Occipital lobe (tissue), 2 donors: ENCODE data around the gene ZNF653. TPM values are rescaled to one million over a fixed set of nuclear protein-coding genes. Genes with fewer than 3 reads are reported as not detected.
A peak's percentile ranks its signal among the peaks of the same experiment; 100 is the strongest.

ENCODE experiments used
- DNase-seq: peaks from one replicate; lab custom pipeline; 2025; lab: John Stamatoyannopoulos, UW
- total RNA-seq: library from RNA; depleted of rRNA; stranded (reverse); fragments of >200 nt; gene quantifications from one replicate; pipeline ENCODE4 v1.2.3, GENCODE V29; 2014

The ZNF653 gene, protein sequence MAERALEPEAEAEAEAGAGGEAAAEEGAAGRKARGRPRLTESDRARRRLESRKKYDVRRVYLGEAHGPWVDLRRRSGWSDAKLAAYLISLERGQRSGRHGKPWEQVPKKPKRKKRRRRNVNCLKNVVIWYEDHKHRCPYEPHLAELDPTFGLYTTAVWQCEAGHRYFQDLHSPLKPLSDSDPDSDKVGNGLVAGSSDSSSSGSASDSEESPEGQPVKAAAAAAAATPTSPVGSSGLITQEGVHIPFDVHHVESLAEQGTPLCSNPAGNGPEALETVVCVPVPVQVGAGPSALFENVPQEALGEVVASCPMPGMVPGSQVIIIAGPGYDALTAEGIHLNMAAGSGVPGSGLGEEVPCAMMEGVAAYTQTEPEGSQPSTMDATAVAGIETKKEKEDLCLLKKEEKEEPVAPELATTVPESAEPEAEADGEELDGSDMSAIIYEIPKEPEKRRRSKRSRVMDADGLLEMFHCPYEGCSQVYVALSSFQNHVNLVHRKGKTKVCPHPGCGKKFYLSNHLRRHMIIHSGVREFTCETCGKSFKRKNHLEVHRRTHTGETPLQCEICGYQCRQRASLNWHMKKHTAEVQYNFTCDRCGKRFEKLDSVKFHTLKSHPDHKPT
- total RNA-seq: 8.3 TPM

DNA sequence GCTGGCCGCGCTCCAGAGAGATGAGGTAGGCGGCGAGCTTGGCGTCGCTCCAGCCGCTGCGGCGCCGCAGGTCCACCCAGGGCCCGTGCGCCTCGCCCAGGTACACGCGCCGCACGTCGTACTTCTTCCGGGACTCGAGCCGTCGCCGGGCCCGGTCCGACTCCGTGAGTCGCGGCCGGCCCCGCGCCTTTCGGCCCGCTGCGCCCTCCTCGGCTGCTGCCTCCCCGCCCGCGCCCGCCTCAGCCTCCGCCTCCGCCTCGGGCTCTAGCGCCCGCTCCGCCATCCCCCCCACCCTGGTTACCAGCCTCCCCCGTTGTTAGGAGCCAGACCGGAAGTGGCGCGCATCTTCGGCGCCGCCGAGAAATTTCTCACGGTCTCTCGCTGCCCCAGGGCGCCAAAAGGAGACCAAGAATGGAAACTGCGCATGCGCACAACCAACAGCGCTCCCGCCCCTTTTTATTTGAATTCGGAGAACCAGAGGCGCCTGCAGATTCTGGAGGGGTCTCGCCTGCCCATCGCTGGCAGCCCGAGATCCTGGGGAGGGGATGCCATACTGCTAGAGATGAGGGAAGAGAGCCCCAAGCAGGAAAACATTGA, at the start of gene ZNF653:
Gene ZNF653 (minus strand): TSS at position 336 of the 597 bp plus-strand sequence. CDS start 53 bp downstream, at position 283.
- DNase-seq: peak; percentile 86

DNA sequence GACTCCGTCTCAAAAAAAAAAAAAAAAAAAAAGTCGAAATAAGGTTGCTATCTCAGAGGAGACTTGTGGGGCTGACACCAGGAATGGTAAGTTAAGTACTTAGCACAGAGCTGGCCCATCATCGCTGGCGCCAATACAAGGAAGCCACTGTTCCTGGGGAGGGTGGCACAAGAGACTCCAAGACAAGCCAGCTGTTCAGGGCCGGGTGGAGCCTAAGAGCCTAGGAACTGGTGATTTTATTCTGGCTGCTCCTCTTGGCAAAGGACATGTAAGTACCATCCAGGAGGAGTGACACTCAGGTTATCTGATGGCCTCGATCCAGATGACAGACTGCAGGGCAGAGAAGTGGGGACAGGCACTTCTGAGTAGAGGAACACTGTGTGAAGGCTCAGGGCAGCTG, 49.6 kb upstream of the ZNF653 start:
- no peak for DNase-seq

DNA sequence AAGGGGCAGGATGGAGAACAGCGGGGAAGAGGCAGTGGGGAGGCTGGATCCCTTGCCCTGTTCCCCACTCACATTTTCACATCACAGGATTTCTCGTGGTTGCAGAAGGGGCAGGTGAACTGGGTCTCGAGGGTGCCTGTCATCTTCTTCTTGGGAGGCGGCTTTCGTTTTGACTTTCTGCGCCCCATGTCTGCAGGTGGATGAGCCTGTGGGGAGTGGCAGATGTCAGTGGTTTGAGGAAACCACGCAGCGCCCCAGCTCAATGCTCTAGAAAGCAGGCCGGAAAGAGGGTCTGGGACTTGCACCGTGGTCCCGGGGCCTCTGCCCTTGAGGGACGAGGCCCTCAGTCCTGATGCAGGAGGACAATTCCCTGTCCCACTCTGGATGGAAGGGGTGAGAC, 48.5 kb upstream of the ZNF653 start:
- no peak for DNase-seq

DNA sequence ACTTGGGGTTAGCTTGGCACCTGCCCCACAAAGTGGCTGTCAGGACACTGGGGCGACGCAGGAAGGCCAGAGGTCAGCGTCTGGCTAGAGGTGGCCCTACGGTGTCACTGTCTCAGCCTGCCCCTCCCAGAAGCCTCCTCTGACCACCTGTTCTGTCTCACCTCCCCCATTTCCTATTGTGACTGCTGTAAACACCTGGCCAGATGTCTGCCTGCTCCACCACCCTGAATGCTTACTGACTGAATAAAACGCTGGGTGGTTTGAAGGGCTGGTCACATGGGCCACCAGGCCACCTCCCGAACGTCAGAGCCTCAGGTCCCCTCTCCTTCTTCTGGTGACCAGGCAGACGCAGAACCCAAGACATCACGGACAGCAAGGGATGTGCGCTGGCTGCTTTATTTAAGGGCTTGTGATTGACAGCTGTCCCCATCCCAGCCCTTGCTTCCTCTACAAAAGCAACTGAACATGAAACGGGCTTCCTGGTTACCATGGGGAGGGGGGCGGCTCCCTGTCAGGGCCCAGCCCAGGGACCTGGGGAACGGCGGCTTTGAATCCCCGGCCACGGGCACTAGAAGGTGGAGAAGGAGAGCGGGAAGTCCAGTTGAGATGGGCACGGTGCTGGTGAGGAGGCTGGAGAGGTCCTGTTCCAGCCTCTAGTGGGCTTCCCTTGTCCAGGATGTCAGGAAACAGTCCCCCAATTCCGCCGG, 47.2 kb upstream of the ZNF653 start:
- DNase-seq: no peak

DNA sequence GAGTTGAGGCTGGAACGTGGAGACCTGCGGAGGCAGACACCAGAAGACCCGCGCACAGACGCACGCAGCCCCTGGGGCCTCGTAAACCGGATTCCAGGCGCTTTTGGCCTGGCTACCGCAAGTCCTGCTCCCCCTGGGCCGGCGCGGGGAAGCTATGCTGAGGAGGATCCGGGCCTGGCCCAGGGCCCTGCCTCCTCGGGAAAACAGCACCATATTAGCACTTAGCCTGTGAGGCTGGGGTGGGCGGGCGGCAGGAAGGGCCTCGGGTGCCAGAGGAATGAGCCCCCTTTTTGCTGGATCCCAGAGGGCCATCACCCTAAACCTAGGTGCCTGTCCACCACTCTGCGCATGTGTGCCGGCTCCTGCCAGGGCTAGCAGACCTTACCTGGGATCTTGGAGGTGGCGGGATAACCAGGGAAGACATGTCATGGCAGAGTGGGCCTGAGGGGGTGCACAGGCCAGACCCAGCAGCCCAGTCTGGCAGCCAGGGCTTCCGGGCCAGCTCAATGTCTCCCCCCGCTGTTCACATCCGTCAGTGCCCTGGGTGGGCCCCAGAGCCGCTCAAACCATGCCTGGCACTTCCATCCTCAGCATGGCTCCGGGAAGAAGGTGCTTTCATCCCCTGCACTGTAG, 46.1 kb upstream of the ZNF653 start:
- no peak for DNase-seq

DNA sequence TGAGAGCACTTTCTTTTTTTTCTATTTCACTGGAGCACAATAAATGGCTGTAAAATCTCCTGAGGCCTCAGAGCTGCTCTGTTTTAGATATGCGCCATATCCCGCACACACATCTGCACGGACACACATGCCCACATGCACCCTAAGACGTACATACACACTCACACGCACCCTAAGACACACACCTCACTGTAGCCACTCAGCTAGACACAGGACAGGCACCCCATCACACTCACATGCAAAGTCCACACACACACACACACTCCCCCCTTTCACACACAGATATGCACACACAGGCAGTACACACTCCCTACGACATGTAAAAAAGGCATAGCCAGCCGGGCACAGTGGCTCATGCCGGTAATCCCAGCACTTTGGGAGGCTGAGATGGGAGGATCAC, 44.6 kb upstream of the ZNF653 start:
- no peak for DNase-seq

DNA sequence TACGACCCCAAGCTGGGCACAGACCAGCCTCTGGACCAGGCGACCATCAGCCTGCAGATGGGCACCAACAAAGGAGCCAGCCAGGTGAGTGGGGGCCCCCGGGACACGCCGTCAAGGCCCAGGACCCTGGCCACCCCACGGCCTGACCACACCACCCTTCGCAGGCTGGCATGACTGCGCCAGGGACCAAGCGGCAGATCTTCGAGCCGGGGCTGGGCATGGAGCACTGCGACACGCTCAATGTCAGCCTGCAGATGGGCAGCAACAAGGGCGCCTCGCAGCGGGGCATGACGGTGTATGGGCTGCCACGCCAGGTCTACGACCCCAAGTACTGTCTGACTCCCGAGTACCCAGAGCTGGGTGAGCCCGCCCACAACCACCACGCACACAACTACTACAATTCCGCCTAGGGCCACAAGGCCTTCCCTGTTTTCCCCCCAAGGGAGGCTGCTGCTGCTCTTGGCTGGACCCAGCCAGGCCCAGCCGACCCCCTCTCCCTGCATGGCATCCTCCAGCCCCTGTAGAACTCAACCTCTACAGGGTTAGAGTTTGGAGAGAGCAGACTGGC, 43.8 kb upstream of the ZNF653 start:
- no peak for DNase-seq

DNA sequence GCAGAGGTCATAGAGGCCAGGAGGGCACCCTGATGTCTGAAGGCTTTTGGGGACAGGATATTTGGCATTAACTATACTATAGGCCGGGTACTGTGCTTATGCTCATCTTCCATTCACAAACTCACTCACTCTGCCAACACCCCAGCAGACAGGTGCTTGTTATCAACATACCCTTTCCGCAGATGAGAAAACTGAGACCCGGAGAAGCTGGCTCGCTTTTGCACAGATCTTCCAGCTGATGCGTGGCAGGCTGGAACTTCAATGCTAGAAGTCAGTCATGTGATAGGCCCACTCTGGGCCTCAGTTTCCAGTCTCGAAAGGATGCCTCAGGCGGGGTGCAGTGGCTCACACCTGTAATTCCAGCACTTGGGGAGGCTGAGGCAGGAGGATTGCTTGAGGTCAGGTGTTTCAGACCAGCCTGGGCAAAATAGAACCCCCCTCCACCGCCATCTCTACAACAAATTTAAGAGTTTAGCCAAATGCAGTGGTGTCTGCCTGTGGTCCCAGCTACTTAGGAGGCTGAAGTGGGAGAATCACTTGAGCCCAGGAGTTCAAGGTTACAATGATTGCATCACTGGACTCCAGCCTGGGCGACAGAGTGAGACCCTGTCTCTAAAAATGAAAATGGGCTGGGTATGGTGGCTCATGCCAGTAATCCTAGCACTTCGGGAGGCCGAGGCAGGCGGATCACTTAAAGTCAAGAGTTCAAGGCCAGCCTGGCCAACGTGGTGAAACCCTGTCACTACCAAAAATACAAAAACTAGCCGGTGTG, 42.5 kb upstream of the ZNF653 start:
- no peak for DNase-seq

DNA sequence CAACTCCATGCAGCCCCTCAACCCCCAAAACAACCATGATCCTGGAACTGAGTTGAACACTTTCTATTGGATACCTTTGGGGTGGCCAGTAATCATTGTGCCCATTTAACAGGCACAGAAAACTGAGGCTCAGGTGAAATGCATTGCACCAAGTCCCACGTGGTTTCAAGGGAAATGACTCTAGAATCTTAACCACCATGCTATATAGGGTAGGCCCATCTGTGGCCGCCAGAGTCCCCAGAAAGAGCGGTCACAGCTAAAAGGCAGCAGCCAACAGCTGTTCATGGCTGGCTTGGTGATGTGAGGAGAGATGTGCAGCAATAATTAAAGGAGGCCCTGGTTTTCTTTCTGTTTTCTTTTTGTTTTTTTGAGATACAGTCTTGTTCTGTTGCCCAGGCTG, 35.6 kb upstream of the ZNF653 start:
- DNase-seq: no peak

DNA sequence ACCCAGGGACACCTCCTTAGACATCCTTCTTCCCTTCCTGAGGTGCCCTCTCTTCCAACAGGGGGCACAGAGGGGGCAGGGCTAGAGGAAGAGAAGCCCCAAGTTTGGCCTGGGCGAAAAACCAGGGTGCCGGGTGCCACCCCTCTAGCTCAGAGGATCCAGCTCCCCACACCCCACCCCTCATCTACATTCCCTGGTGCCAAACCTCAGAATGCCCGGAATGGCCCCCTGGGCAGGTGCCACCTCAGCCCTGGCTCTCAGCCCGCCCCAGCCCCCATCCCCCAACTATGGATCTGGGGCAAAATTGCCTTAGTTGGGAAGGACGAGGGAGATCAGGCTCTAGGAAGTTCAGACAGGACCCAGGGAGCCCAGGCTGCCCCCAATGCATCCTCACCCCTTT, 35.0 kb upstream of the ZNF653 start:
- DNase-seq: no peak

DNA sequence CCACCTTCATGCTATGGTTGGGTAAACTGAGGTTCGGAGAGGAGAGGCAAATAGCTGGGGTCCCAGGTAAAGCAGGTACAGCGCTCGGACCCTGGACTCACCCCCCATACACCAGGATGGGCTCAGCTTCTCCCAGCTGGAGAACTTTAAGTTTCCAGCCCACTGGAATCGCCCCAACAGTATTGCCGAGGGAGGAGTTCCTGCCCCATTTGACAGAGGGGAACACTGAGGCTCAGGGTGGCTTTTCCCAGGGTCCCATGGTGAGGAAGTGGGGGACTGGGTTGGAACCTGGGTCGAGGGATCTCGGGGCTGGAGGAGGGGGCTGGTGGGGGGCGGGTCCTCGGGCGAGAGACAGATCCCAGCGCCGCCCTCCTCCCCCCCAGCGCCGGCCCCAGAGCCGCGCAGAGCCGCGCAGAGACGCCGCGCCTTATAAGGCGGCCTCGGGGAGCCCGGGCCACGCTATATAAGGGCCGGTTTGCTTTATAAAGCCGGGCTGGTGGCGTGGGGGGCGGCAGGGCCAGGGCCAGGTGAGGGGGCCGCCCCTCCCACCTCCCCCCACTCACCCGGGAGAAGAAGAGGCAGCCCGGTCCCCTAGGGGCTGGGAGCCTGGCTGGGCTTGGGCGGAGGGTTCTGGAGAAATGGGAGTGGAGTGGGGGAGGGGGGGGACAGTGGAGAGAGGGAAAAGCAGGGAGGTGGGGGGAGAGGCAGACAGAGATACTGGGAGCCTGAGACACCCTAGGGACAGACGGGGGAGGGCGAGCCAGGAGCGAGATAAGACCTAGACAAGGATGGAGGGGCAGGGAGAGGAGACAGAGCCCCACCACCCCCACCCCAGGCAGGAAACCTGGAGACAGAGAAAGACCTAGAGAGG, 34.1 kb upstream of the ZNF653 start:
- DNase-seq: no peak

DNA sequence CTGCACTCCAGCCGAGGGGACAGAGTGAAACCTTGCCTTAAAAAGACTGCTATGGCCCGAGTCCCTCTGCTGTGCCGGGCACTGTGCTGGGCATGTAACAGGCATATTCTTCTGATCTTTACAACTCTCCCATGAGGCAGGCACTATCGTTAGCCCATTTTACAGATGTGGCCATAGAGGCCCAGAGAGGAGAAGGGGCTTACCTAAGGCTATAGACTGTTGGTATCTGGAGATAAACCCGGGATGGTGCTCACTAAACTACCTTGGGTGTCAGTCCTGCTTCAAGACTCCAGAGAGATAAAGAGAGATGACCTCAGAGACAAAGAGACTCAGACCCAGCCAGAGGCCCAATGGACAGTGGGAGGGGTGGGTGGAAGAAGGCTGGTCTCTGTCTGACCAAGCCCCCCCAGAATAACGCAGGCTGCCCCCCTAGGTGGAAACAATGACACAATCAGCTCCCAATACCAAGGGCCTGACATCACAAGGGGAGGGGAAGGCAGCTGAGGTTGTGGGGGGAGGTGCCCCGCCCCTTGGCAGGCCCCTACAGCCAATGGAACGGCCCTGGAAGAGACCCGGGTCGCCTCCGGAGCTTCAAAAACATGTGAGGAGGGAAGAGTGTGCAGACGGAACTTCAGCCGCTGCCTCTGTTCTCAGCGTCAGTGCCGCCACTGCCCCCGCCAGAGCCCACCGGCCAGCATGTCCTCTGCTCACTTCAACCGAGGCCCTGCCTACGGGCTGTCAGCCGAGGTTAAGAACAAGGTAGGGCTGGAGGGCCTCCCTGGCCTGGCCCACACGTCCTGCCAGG, 32.8 kb upstream of the ZNF653 start, which contains the start of gene CNN1:
Gene CNN1 (plus strand): TSS at position 620 of the 805 bp plus-strand sequence. CDS start 77 bp downstream, at position 697.
- no peak for DNase-seq

DNA sequence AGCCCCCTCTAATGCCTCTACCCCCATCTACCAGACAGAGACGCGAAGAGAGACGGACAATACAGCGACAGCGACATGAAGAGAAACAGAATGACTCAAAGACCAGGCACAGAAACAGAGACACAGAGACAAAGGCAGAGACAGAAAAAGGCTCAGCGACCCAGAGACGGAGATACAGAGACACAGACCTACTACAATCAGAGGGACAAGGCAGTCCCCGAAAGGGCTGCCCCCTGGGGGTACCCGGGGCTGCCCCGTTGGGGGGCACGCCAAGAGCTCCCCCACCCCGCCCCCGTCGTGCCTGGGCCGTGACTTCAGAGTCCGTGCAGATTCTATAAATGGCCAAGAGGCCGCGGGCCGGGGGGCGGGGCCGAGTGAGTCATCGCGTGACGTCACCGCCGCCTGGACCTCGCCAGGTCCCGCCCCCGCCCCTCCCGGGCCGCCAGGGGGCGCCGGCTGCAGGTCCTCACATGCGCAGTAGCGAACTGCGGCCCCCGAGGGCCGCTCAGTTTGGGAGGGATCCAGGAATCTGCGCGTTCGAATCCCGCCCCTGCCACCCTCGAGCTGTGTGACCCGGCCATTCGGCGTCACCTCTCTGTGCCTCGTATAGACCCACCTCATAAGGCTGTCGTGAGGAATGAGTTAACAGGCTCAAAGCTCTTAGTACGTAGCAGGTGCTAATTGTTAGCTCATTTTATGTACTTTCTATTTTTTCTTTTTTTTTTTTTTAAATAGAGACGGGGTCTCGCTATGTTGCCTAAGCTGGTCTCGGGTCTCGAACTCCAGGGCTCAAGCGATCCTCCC, 30.4 kb upstream of the ZNF653 start:
- peak; percentile 63 for DNase-seq

DNA sequence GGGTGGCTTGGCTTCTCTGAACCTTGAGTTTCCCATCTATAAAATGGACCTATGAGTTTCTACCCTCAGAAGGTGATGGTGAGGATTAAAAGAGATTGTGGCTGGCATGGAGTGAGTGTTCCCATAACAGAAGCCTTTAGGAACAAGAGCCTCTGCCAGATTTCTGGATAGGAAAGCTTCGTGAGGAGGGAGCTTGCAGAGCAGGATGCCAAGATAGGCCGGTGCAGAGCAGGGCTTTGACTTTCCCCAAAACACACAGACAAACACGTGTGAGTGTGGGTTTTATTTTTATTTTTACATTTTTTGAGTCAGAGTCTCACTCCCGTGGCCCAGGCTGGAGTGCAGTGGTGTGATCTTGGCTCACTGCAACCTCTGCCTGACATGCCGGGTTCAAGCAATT, 29.3 kb upstream of the ZNF653 start:
- no peak for DNase-seq

DNA sequence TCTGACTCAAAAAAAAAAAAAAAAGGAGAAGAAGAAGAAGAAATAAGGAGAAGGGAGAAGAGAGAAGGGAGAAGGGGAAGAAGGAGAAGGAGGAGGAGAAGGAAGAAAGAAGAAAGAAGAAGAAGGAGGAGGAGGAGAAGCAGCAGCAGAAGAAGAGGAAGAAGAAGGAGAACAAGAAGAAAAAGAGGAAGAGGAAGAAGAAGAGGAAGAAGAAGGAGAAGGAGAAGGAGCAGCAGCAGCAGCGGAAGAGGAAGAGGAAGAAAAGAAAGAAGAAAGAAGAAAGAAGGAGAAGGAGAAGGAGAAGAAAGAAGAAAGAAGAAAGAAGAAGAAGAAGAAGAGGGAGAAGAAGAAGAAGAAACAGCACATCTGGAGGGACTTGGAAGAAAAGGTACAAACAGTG, 28.9 kb upstream of the ZNF653 start:
- DNase-seq: no peak

DNA sequence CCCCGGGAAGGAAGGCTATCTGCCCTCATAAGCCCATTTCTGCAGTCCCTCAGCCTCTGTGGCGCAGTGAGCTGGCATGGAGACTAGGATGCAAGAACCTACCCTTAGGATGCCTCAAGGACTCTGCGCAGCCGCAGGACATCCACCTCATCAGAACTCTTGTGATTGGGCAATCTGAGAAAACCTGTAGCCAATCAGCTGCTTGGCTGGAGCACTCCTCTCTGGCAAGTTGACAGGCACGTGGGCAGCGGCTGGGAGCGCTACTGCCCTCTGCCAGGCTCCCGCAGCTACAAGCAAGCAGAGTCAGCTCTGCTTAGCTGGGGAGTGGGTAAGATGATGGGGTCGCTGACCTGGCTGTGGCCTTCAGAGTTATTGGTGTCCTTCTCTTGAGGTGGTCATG, 24.8 kb upstream of the ZNF653 start:
- DNase-seq: peak; percentile 84

DNA sequence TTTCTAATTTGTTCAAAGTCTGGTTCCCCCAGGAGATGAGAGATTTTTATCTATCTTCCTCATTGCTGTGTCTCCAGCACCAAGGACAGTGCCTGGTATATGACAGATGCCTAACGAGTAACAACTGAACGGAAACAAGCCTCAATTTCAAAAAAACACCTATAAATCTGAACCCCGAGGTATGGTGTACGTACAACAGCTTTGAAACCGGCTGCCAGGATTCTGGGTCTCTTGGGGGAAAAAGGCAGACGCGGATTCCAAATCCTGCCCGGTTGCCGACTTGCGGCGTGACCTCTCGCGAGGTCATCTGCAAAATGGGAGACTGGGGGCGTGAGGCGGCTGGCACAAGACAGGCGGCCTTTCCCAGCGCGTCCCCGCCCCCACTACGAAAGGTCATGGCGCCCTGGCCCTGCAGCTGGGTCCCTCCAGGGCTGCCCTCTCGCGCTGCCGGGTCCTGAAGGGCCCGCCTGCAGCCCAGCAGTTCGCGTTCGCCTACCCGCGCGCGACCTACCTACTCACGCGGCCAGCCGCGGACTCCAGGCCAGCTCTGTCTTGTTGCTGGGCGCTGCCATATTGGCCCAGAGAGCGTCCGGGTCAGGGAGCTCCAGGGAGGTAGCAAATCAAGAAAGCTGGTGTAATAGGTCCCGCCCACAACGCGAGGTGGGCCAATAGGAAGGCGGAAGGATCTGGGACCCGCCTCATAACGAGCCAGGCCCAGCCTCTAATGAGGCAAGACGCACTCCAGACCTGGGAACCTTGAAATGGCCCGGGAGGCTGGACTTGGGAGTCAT, 23.1 kb upstream of the ZNF653 start, which contains the start of gene ECSIT:
Gene ECSIT (minus strand): TSS at position 584 of the 791 bp plus-strand sequence. CDS start 9,964 bp downstream, outside the sequence.
- DNase-seq: peak; percentile 96
